Skeletal muscle tissue (tissue), 4 donors: ENCODE results near the gene KIF13A. TPM values are rescaled to one million over a fixed set of nuclear protein-coding genes. Genes with fewer than 3 reads are reported as not detected.
A peak's percentile ranks its signal among the peaks of the same experiment; 100 is the strongest.
"Not testable (repeated sequence)": the region's sequence is repeated elsewhere in the genome, so short reads cannot be mapped to it uniquely, and the experiment has no call there.

Experiments
- H3K27ac ChIP-seq: one replicate; pipeline ENCODE4 v1.7.0; 2013; ENCODE audit warnings: mild to moderate bottlenecking, low read depth, low read length, inconsistent platforms
- H3K27me3 ChIP-seq, 3 donors: one replicate each; pipeline ENCODE4 v1.7.0; 2013; ENCODE audit warnings: low read length in 3 of 3; ENCODE audit not compliant: control insufficient read depth in 3 of 3, insufficient read depth in 3 of 3
- H3K36me3 ChIP-seq, 3 donors: one replicate each; pipeline ENCODE4 v1.7.0; 2013; ENCODE audit warnings: low read length in 3 of 3; ENCODE audit not compliant: control insufficient read depth in 3 of 3, insufficient read depth in 3 of 3
- H3K4me1 ChIP-seq, 3 donors: one replicate each; pipeline ENCODE4 v1.7.0; 2013; ENCODE audit warnings: low read length in 3 of 3, mild to moderate bottlenecking in 3 of 3; ENCODE audit not compliant: control insufficient read depth in 3 of 3, insufficient read depth in 3 of 3
- H3K4me3 ChIP-seq, 3 donors: one replicate each; pipeline ENCODE4 v1.7.0; 2013; ENCODE audit warnings: low read length in 3 of 3
- H3K9ac ChIP-seq, 3 donors: one replicate each; pipeline ENCODE4 v1.7.0; 2013; ENCODE audit warnings: low read length in 3 of 3, mild to moderate bottlenecking in 3 of 3, moderate library complexity in 2 of 3, low read depth in 1 of 3
- H3K9me3 ChIP-seq, 3 donors: one replicate each; pipeline ENCODE4 v1.7.0; 2013; ENCODE audit warnings: low read length in 3 of 3; ENCODE audit not compliant: control insufficient read depth in 3 of 3
- total RNA-seq: library from RNA; depleted of rRNA; stranded (reverse); fragments of >200 nt; gene quantifications from one replicate; pipeline ENCODE4 v1.2.3, GENCODE V29; 2014
- donor health status: Osteomylitis.

The KIF13A gene
- total RNA-seq, 1 donor from 2014 or later = 44.9 TPM

DNA sequence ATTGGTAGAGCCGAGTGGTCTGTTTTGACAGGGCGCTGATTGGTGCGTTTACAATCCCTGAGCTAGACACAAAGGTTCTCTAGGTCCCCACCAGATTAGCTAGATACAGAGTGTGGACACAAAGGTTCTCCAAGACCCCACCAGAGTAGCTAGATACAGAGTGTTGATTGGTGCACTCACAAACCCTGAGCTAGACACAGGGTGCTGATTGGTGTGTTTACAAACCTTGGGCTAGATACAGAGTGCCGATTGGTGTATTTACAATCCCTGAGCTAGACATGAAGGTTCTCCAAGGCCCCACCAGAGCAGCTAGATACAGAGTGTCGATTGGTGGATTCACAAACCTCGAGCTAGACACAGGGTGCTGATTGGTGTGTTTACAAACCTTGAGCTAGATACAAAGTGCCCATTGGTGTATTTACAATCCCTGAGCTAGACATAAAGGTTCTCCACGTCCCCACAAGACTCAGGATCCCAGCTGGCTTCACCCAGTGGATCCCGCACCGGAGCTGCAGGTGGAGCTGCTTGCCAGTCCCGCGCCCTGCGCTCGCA is 242.6 kb downstream of the KIF13A start:
- peaks cover 3 to 10% (median 4%) of the 10 kb centered on the region in 3 donors for H3K4me1 ChIP-seq
- H3K27me3 ChIP-seq, H3K9me3 ChIP-seq, H3K9ac ChIP-seq, H3K27ac ChIP-seq, H3K36me3 ChIP-seq, H3K4me3 ChIP-seq: not testable (repeated sequence)

DNA sequence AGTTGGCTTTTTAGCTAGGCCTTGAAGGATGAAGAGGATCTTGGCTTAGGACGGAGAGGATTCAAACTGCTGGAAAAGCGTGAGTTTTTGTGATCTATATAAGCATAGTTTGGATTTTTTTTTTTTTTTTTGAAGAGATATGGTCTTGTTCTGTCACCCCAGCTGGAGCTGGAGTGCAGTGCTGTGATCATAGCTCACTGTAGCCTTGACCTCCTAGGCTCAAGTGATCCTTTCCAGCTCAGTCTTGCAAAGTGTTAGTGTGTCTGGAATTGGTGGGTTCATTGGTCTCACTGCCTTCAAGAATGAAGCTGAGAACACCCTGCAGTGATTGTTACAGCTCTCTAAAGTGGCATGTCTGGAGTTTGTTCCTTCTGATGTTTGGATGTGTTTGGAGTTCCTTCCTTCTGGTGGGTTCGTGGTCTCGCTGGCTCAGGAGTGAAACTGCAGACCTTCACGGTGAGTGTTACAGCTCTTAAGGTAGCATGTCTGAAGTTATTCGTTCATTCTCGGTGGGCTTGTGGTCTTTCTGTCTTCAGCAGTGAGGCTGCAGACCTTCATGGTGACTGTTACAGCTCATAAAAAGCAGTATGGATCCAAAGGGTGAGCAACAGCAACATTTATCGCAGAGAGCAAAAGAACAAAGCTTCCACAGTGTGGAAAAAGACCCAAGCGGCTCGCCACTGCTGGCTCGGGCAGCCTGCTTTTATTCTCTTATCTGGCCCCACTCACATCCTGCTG is 243.2 kb downstream of the KIF13A start:
- Histone ChIP-seq H3K4me1 (peaks cover 3 to 10% (median 4%) of the 10 kb centered on the region in 3 donors), H3K27me3 (peaks cover 0 to 2% (median 0%) of the 10 kb centered on the region in 3 donors), H3K36me3 (no peaks in the 10 kb centered on the region), H3K27ac (no peak overlapping the region), H3K9ac (no peak overlapping the region), H3K4me3 (no peak overlapping the region), H3K9me3 (no peaks in the 10 kb centered on the region)

DNA sequence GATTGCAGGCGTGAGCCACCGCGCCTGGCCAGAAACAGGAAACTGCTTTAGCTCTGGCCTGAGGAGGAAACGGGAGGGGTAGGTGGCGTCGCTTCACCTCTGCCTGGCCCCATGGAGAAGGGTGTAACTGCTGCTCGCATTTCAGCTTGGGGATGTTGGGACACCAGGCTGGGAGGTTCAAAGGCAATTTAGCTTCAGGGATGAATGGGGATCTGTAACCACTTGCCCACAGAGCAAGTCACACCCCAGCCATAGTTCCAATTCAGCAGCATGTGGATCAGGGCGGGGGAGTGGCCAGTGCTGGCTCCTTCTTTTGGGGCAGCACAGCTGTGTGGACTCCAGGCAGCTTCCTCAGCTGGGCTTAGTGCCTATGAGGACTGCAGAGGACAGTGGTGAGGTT is 245.9 kb downstream of the KIF13A start:
- H3K4me1 ChIP-seq = peaks cover 3 to 10% (median 4%) of the 10 kb centered on the region in 3 donors
- H3K36me3 ChIP-seq = no peaks in the 10 kb centered on the region
- peaks cover 0 to 2% (median 0%) of the 10 kb centered on the region in 3 donors for H3K27me3 ChIP-seq
- H3K27ac ChIP-seq = no peak overlapping the region
- no peak overlapping the region for H3K9ac ChIP-seq
- H3K9me3 ChIP-seq = peaks cover 0 to 13% (median 9%) of the 10 kb centered on the region in 3 donors
- H3K4me3 ChIP-seq = peak overlapping the region in 1 of 3 donors; percentile 29

DNA sequence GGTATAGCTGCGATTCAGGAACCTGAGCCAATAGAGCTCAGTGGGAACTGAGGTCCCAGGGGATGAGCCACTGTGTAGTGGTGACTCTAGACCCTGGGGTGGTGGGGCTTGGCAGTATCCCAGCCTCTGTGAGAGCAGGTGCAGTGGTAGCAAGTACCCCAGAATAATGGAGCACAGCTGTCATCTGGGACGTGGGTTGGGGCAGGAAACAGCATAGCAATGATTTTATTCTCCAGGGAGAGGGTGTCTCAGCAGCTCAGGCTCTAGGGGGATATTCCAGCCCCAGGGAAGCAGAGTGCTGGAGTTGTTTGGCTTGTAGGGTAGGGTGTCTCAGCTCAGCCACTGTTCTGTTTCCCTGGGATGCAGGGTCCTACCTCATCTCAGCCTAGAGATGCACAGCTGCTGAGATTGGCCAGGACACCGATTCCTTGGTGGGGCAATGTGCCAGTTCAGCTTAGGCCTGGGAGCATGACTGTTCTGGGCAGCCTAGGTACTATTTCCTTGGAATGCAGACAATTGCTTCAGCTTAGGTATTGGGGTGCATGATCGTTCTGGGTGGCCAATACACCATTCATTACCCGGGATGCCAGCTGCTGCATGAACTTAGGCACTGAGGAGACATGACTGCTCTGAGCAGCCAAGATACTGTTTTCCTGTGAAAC is 246.7 kb downstream of the KIF13A start:
- H3K27me3 ChIP-seq = peaks cover 0 to 2% (median 0%) of the 10 kb centered on the region in 3 donors

DNA sequence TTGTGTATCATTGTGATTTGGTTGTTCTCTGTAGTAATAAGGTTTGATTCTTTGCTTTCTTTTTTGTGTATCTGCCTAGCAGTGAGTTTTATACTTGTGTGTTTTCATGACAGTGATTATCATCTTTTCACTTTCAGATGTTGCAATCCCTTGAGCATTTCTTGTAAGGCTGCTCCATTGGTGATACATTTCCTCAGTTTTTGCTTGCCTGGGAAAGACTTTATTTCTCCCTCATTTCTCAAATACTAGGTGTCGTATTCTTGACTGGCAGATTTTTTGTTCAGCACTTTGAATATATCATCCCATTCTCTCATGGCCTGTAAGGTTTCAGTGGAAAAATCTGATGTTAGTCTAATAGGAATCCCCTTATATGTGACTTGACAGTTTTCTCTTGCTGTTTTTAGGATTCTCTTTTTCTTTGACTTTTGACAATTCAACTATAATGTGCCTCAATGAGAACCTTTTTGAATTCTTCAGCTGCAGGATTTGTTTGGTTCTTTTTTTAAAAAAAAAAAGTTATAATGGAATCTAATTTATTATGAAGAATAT is 249.7 kb downstream of the KIF13A start:
- no peak overlapping the region for H3K27ac ChIP-seq
- H3K9me3 ChIP-seq = peaks cover 0 to 13% (median 9%) of the 10 kb centered on the region in 3 donors
- H3K4me1 ChIP-seq = peaks cover 3 to 10% (median 4%) of the 10 kb centered on the region in 3 donors
- H3K9ac ChIP-seq = no peak overlapping the region
- no peaks in the 10 kb centered on the region for H3K36me3 ChIP-seq
- H3K4me3 ChIP-seq = no peak overlapping the region
- peaks cover 0 to 2% (median 0%) of the 10 kb centered on the region in 3 donors for H3K27me3 ChIP-seq

More for the DNA sequence above, 246.7 kb downstream of the KIF13A start:
- no peak overlapping the region for H3K9ac ChIP-seq
- H3K4me3 ChIP-seq = no peak overlapping the region
- peaks cover 0 to 13% (median 9%) of the 10 kb centered on the region in 3 donors for H3K9me3 ChIP-seq
- no peak overlapping the region for H3K27ac ChIP-seq
- H3K4me1 ChIP-seq = peaks cover 3 to 10% (median 4%) of the 10 kb centered on the region in 3 donors
- H3K36me3 ChIP-seq = no peaks in the 10 kb centered on the region

DNA sequence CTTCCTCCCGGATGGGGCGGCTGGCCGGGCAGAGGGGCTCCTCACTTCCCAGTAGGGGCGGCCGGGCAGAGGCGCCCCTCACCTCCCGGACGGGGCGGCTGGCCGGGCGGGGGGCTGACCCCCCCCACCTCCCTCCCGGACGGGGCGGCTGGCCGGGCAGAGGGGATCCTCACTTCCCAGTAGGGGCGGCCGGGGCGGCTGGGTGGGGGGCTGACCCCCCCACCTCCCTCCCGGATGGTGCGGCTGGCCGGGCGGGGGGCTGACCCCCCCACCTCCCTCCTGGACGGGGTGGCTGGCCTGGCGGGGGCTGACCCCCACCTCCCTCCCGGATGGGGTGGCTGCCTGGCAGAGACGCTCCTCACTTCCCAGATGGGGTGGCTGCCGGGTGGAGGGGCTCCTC is 252.1 kb downstream of the KIF13A start:
- not testable (repeated sequence) for H3K27ac ChIP-seq, H3K4me1 ChIP-seq, H3K9ac ChIP-seq, H3K27me3 ChIP-seq, H3K36me3 ChIP-seq, H3K4me3 ChIP-seq
- H3K9me3 ChIP-seq = peaks cover 0 to 13% (median 9%) of the 10 kb centered on the region in 3 donors

DNA sequence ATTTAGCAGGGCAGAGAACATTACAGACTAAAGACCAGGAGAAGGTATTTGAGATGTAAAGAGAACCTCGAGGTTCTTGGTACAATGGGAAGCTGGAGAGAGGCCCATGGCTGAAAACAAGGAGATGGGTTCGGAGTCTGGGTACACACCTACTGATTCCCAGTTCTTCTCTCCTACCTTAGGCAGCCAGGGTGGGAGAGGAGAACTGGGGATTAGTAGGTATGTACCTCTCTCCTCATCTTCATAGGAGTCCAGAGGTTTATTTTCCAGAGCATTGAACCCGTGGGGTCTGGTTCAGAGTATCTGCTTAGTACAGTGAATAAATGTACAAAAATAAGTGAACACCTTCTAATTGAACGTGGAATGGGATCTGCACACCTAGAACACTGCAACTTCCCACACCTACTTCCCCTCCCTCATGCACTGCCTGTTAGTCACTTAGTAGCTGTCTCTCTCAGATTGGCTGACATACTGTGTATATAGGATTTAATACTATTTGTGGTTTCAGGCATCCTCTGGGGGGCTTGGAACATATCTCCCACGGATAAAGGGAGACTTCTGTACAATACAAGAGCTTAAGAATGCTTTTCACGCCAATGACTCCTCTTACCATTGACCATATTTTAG is 257.2 kb downstream of the KIF13A start:
- Histone ChIP-seq H3K4me3 (no peak overlapping the region), H3K36me3 (no peaks in the 10 kb centered on the region), H3K4me1 (peaks cover 0 to 1% (median 0%) of the 10 kb centered on the region in 3 donors)

DNA sequence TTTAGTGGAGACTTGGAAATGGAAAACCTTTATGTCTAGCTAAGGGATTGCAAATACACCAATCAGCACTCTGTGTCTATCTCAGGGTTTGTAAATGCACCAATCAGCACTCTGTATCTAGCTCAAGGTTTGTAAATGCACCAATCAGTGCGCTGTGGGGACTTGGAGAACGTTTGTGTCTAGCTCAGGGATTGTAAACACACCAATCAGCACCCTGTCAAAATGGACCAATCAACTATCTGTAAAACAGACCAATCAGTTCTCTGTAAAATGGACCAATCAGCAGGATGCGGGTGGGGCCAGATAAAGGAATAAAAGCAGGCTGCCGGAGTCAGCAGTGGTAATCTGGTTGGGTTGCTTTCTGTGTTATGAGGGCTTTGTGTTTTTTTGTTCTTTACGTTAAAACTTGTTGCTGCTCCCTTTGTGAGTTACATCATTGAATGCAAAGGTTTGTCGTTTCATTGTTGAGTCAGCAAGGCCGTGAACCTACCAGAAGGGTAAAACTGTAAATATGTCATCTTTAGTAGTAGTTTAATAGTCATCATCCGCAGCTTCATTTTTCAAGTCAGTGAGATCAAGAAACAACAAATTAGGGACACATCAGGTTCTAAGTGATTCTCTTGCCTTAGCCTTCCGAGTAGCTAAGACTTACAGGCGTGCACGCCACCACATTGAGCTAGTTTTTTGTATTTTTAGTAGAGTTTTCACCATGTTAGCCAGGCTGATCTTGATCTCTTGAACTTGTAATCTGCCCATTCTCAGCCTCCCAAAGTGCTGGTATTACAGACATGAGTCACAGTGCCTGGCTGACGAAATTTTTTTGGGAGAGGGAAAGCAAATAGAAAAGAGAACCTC is 258.0 kb downstream of the KIF13A start:
- Histone ChIP-seq H3K4me1 (peaks cover 0 to 5% (median 0%) of the 10 kb centered on the region in 3 donors), H3K27ac (no peak overlapping the region), H3K9me3 (no peaks in the 10 kb centered on the region), H3K27me3 (no peaks in the 10 kb centered on the region), H3K36me3 (no peaks in the 10 kb centered on the region), H3K4me3 (no peak overlapping the region), H3K9ac (no peak overlapping the region)

More for the DNA sequence above, 257.2 kb downstream of the KIF13A start:
- no peak overlapping the region for H3K27ac ChIP-seq
- no peak overlapping the region for H3K9ac ChIP-seq
- H3K27me3 ChIP-seq = no peaks in the 10 kb centered on the region
- H3K9me3 ChIP-seq = no peaks in the 10 kb centered on the region

DNA sequence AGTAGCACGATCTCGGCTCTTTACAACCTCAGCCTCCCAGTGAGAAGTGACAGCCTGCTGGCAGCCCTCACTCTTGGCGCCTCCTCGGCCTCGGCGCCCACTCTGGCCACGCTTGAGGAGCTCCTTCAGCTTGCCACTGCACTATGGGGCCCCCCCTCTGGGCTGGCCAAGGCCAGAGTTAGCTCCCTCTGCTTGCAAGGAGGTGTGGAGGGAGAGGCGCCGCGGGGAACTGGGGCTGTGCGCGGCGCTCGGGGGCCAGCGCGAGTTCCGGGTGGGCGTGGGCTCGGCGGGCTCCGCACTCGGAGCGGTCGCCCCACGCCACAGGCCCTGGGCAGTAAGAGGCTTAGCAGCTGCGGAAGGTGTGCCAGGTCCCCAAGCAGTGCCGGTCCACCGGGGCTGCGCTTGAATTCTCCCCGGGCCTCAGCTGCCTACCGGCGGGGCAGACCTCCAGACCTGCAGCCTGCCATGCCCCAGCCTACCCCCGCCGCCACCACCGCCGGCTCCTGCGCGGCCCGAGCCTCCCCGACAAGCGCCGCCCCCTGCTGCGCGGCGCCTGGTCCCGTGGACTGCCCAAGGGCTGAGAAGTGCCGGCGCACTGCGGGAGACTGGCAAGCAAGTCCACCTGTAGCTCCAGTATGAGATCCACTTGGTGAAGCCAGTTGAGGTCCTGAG is 258.7 kb downstream of the KIF13A start:
- Histone ChIP-seq H3K4me3 (no peak overlapping the region), H3K9me3 (no peaks in the 10 kb centered on the region), H3K36me3 (no peaks in the 10 kb centered on the region), H3K27ac (no peak overlapping the region), H3K9ac (no peak overlapping the region), H3K27me3 (no peaks in the 10 kb centered on the region), H3K4me1 (peaks cover 0 to 5% (median 0%) of the 10 kb centered on the region in 3 donors)
